Germinal center (tissue), 1 donor: Measurements from ENCODE around the gene EXT2.

Experiments
- DNase-seq: peaks from one replicate; pipeline ENCODE4 v3.0.0; 2012; ENCODE audit warnings: mixed read lengths, low spot score

The EXT2 gene

DNA sequence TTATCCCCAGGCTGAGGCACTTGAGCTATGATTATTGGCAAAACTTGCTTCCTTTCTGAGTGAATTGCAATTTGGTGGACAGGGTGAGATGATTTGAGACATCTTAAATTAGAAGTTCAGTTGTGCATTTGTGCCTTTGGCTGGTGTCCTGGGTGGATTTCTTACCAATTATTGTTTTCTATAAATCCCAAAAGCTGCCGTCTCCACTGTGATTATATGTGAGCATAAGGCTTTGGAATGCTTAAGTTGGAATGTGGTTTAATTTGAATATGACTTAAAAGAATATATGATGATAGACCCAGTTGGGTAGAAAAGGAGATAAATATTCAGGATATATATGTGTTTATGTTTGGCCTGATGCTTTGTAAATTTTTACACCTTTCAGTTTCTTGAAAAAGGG, 70.0 kb downstream of the EXT2 start:
- no peak for DNase-seq

DNA sequence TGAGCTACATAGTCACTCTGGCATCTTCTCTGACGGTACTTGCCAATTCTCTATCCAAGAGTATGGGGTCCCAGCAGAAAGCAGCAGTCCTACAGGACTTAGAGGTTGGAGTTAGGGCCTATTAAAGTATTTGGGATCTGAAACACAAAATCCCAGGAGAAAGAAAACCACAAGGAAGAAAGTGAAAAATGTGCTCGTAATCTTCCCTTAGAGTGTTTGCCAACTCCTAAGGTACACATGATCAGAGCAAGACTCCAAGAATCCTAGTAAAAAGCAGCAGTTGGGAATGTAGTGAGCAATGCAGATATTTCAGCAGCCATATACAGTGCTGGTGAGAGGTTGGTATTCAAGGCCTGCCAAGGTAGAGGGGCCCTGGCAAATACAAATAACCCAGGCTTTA, 71.6 kb downstream of the EXT2 start:
- DNase-seq, result no peak

DNA sequence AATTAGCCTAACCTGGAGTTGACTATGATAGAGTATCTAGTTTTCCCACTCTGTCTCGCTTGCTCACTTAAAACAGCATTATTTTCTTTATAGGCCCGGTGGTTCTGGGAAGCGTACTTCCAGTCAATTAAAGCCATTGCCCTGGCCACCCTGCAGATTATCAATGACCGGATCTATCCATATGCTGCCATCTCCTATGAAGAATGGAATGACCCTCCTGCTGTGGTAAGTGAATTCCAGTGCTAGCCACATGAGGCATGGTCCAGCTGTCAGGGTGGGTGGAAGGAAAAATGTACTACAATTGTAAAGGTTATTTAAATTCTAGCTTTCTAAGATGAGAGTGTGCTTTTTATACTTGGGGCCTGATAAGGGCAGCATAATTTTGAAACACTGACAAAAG, 76.0 kb downstream of the EXT2 start:
- no peak for DNase-seq

DNA sequence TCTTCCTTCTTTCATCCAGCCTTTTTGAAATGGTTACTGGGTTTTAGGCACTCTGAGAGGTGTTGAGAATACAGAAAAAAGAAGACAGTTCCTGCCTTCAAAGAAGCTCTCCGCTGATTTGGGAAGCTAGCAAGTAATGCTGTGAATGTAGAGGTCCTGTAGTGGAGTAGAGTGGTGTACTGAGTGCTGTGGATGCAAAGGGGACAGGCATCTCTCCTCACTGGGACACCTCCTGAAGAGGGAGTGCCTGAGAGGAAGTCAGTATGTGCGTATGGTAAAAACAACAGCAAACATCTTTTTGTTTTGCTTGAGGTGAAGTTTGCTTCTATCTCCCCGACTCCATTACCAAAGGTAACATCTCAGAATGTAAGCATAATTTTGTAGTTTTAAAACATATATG, 77.5 kb downstream of the EXT2 start:
- DNase-seq, result no peak

DNA sequence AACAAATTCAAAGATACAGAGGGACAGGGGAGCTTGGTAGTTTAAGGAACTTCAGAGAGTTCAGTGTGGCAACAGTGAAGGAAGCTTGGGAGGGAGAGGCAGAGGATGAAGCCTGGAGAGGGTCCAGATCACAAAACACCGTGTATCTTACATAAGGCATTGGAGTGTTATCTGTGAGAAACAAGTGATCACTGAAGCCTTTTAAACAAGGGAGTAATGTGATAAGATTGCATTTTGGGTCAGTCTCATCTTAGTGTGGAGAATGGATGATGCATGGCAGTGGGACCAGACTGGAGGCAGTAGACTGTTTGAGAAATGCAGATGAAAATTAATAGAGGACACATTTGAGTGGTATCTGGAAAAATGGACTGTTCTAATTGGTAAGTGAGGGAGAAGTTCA, 79.4 kb downstream of the EXT2 start:
- no peak for DNase-seq

DNA sequence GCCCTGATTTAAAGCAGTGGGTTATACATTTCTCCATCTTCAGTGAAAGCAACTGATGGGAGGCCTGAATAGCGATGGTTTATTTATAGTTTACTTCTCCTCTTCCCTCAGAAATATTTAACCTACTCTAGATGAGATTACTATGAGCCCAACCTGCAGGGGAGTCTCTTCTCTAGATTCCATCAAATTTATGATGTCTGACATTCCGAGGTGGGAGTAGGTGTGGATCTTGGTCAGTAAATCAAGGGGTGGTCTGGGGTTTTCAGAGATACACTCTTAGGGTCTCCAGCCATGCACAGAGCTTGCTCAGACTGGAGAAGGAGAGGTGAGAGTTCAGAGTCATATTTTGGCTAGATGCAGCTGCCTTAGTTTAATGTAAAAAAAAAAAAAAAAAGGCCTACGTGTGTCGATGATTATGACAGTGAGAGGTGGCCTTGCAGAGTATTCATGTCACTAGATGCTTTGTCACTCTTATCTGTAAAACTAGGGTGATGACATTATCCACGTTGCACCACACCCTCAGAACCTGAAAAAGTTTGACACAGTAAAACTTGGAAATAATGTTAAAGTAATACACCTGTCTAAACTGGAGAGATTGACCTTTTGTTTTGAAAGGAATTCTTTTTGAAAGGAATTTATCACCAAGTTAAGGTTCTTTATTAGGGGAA, 81.2 kb downstream of the EXT2 start:
- DNase-seq, result no peak

DNA sequence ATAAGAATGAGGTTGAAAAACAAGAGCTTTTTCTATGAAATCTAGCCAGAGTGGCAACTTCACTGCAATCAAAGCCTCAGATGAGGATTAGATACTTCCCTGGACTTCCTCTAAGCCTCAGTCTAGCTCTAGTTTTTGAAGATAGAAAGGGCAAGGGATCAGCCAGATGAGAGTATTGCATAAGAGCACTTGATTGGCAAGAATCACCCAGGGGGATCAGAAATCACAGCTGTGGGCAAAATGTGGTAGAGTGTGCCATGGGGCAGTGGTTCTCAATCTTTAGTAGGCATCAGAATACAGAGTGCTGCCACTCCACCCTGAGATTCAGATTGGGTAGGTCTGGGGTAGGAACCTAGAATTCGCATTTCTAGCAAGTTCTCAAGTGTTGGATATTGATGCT, 82.4 kb downstream of the EXT2 start:
- no peak for DNase-seq

DNA sequence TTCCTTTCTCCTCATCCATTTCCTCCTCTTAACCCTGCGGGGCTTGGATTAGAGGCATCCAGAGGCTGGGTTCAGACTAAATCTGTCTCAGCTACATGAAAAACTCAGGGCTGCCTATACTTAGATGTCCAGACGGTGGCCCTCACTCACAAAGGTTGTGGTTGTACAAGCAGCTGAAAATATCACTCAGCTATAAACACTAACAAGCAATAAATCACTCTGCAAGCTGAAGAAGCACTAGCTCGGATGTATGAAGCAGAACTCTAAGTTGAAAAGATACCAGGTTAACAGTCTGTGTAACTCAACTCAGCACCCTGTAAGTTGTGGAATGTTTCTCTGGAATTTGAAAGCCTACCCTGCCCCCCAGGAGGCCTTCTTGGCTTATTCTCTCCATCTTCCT, 82.9 kb downstream of the EXT2 start:
- DNase-seq, result no peak

DNA sequence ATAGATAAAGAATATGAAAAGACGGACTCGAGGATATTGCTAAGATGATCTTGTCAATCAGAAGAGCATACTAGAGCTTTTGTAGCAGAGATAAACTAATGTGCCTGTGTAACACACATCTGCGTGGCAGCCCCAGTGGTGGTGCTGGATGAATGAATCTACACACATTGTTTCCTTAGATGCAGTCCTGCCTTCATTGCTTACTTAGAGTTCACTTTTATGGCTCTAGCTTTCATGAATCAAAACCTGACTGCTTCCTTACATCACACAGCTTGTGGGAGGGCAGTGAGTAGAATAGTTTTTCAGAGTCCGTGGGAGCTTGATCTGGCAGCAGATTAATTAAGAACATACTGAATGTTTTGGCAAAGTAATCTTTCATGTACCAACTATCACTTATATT, 83.7 kb downstream of the EXT2 start:
- no peak for DNase-seq

DNA sequence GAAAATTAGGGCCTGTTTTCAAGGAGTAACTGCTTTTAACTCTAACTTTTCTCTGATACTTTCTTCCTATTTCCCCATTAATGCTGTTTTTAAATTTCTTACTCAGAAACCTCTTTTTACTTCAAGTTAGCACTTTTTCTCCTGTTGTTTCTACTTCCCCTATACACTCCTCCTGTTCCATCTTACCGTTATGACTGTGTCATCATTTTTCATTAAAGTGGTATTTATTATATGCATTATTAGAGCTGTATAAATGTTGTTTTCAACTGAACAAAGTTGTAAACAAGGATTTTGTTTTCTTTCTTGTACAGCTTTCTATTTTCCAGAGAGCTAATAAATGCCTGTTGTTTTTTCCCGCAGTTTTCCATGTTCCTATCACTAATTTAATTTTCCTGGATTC, 84.6 kb downstream of the EXT2 start:
- DNase-seq, result no peak

DNA sequence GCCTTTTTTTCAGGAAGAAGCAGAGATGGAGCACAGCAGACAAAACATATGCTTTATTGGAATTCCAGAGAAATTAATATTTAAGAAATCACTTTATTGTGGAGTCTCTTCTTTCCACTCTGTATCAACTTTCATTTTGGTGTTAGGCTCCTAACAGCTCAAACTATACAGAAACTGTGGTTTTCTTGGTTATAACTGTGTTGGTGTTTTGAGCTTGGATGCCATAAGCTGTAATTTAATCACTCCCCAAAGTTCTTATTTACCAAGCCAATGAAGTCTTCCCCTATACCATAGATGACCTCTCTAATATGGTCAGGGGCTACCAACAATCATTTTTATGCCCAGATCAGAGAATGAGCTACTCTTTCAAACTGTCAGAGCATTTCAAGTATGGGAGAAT, 90.0 kb downstream of the EXT2 start:
- no peak for DNase-seq

DNA sequence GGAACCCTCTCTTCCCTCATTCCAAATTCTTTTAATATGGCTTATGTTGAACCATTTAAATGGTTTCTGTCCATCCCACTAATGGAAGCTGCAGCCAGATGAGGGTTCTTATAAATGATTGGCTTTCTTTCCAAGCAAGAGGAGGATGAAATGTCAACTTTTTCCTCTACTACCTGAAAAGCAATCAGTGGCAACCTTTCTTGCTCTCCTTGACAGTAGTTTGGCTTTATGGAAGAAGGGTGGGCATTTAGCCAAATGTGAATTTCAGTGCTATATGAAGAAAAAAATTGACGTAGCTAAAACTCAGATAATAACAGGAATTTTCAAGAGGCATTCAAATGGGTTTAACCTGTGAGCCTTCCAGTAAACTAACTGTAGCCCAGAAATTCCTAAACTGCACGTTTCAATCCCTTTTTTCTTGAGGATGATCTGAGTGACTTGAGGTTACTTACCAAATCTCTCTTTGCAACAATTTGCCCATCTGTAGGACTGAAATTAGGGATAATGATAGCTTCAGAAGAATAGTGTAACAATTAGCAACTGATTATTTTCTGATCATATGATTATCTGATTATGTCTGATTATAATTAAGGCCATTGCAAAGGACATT, 90.9 kb downstream of the EXT2 start:
- no peak for DNase-seq

DNA sequence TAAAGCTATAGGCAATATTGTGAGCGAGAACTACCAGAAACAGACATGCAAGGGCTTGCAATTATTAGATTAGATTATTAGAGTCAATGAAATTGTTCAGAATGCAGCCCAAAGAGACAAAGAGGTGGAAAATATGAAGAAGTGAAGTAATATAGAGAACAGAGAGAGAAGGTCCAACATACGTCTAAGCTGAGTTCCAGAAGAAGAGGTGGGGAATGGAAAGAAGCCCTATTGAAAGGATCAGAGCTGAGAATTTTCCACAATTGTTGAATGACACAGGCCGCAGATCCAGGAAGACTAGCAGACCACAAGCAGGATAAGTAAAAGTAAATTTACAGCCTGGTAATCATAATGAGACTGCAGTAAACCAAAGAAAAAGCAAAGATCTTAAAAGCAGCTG, 93.2 kb downstream of the EXT2 start:
- DNase-seq, result no peak

DNA sequence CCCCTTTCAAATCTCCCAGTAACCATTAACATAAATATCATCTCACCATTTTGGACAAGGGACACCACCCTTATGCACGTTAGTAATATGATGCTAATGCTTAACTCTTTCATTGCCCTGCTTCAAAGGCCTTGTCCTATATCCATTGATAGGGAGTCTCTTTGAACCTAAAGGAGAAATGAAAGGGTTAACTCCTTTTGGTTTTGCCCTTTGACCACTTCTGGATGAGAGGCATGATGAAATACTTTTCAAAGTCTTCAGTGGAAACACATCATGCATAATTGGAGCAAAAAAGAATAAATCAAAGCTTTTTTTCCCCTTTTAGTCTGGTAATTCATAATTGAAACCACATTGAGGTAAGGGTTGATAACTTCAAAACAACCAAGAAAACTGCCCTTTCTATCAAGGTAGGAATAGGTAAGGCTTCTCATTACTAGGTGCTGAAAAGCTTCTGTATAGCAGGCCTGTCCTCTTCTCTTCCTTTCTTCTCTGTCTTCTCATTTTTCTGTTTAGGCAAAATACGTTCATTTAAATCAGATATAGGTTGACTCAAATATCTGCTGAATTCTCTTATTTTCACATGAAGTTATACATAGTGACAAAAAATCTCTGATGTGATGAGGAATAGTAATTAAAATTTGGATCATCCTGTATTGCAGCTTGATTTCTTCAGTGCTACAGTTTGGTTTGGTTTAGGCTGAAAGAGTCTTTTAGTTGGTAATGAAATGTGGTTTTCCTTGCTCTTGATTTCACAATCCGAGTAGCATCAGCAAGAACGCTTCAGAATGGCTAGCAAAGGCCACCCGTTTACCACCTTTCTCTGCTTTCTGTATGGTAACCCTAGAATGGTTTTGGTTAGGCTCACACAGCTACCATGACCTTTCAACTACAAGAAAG, 94.8 kb downstream of the EXT2 start:
- no peak for DNase-seq

DNA sequence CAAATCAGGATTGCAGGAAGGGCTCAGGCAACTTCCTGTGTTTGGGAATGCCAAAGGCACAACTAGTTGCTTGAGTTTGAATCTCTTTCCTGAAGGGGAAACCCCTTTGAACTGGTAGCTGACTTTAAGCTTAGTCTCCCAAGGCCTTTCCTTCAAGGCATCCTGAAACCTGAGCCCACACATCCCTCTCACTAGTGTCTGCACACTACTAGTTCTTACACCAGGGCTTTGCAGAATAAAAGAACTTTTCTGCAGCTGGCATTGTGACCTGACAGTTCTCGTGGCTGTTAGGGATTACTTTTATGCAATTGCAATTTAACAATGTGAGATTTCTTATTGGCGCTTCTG, 95.4 kb downstream of the EXT2 start:
- no peak for DNase-seq

DNA sequence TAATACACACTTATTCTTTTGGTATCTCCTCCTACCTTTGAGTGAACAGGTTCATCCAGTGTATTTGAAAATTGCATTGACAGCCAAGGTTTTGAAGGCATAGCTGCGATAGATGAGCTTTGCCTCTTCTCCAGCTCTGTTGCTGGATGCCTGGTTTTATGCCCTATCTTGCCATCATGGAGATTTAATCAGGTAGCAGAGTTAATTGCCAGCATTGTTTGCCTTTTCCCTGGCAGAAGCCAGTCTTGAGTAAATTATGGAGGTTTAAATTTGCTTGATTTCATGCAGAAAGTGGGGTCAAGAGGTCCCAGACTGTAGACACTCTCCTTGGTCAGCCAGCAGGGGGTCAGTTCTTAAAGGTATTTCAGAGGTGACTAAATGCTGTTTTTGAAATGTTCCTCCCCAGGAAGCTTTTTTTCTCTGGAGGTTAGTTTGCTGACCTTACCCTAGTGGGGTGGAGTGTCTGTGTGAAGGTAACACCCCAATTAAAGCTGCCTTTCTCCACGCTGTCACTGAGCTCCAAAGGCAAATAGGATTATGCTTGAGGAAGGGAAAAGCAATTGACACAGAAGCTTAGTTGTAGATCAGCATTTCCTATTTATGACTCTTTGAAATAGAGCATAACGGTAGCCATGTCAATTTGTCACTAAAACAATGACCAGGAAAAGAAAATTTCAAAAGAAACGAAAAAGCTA, 96.0 kb downstream of the EXT2 start:
- DNase-seq, result no peak

DNA sequence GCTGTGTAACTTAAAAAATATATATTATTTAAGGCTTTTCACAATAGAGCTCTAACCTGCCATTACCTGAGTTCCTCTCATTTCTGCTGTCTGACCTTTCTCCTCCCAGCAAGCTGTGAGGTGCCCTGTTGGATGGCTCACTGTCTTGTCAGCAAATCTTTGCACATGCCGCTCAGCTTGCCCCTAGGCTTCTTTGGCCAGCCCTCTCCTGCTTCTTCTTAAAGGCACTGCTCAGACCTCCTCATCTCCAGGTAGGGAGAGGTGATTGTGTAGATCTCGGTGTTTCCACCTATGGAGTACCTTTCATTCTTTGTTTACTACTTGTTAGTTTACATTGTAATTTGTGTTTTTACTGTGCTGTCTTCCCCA, 96.5 kb downstream of the EXT2 start:
- DNase-seq, result no peak

DNA sequence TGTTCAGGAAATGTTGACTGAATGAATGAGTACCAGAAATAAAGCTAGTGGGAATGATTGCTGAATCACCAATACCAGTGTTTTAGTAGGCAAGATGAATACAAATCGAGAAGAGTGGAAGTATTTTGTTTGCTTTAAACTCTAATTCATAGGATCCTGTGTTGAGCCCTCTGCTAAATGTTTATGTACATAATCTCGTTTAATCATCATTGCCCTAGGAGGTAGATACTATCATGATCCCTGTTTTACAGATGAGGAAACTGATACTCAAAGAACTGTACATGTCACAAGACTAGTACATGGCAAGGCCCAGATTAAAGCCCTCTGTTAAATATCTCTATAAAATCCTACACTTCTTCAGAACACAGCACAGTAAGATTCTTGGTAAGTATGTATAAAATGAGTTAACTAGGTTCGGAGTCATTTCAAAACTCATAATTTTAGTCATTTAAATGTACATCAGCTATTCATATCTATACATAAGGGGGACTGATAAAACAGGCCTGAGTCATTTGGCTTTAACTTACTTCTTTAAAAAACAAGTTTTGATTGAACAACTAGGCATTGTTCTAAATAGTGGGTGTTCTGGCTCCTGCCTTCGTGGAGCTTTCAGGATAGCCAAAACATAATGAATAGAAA, 97.1 kb downstream of the EXT2 start:
- no peak for DNase-seq

DNA sequence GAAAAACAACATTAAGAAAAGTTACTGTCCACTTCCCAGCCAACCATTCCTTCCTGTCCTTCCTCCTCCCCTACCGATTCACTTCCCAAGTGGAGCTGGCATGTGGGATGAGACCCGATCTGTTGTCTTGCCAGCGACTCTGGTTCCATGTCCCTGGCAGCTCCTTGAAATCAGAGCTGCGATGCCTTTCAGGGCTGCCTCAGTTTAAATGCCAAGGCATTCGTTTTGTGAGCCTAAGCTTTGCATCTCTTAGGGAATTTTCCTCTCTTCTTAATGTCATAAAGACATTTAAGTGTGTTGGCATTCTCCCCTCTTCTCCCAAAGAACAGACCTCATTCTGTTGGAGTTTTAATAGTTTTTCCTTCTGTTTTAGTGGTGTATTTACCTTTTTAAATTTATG, 98.4 kb downstream of the EXT2 start:
- no peak for DNase-seq

DNA sequence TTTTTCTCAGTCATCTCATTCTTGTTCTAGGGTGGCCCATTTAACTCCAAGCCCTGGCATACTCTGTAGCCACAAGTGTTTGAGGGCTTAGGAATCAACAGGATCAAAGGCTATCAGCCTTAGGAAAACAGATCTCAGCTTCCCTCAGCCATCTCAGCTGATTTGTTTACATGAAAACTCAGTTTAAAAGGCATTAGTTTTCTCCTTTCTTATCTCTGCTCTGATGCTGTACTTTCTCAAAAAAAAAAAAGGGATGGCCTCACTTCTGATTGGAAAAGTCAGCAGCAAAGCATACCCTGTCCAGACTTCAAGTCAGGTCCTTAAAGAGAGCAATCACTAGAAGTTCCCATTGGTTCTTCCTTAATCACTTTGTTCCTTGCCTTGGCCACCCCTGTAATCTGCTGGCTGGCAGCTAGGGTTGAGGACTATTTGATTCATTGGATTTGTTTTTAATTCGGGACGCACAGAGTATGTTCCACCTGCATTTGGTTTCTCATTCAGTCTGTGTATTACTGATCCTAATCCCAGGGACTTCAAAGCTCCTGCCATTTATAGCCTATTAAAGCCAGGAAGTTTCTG, 102.8 kb downstream of the EXT2 start:
- DNase-seq, result no peak

DNA sequence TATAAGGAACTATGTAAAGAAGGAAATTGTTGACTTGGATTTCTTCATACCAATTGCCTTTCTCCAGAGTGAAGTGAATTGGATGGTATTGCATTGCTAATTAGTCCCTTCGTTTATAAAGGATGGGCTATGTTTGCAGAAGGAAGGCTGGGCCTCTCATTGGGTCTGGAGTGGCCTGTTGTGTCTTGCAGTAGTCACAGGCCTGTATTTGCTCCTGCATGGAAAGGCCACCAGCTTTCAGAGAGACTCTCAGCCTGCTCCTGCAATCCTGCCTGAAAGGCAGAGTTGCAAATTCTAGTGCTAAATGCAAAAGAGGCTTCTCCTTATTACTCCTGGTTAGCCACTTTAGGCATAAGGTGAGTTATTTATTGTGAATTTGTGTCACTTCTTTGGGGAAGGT, 103.8 kb downstream of the EXT2 start:
- DNase-seq, result no peak

DNA sequence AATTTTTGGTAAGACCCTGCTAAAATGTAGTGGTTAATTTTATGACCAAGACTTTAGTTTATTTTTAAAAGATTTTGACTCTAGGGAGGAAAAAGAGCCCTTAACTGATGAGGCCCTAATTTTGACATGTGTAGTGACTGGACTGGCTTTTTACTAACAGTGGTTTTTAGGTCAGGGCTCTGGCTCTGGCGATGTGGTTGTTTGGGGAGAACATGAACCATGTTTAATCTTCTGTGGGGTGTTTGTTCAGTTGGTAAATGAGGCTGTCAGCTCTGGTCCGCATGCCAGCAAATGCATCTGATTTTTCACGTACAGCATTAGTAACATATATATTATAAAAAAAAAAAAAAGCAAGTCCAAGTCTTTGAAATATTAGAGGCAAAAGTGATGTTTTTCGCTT, 104.3 kb downstream of the EXT2 start:
- no peak for DNase-seq
